CD14-positive monocyte (primary cell): Measurements from ENCODE around the gene OTC. TPM values are rescaled to one million over a fixed set of nuclear protein-coding genes. Genes with fewer than 3 reads are reported as not detected.

Experiments used
- DNase-seq, 3 donors: peaks; one replicate each; pipeline ENCODE4 v3.0.0-alpha.2; 2011 to 2022
- H2AFZ ChIP-seq: 2 replicates; pipeline ENCODE4 v1.6.0; 2012; ENCODE audit warnings: mild to moderate bottlenecking, low read depth, low read length, inconsistent platforms; ENCODE audit not compliant: insufficient read depth, poor library complexity, severe bottlenecking
- H3K27ac ChIP-seq, 2 donors: 1 replicate in 1 of 2; 2 replicates in 1 of 2; pipeline ENCODE4 v1.5.1; 2012 to 2013; ENCODE audit warnings: low read length in 2 of 2, control low read depth in 1 of 2, inconsistent platforms in 1 of 2, low read depth in 1 of 2, mild to moderate bottlenecking in 1 of 2
- H3K27me3 ChIP-seq, 2 donors: one replicate each; pipeline versions ENCODE4 v1.6.0 to v1.6.1; 2011 to 2013; ENCODE audit warnings: low read length in 2 of 2; ENCODE audit not compliant: control insufficient read depth in 2 of 2, insufficient read depth in 2 of 2
- H3K36me3 ChIP-seq, 2 donors: replicated peaks in 1 of 2; 1 replicate in 1 of 2; 2 replicates in 1 of 2; pipeline versions ENCODE4 v1.5.1 to v1.6.1; 2012 to 2013; ENCODE audit warnings: low read length in 2 of 2, control low read depth in 1 of 2, inconsistent platforms in 1 of 2, mild to moderate bottlenecking in 1 of 2; ENCODE audit not compliant: insufficient read depth in 2 of 2, control insufficient read depth in 1 of 2
- H3K4me1 ChIP-seq, 2 donors: 1 replicate in 1 of 2; 2 replicates in 1 of 2; pipeline versions ENCODE4 v1.5.1 to v1.6.1; 2012 to 2013; ENCODE audit warnings: low read length in 2 of 2, control low read depth in 1 of 2, inconsistent platforms in 1 of 2, mild to moderate bottlenecking in 1 of 2, moderate library complexity in 1 of 2; ENCODE audit not compliant: insufficient read depth in 2 of 2, control insufficient read depth in 1 of 2
- H3K4me2 ChIP-seq: replicated peaks from 2 replicates; pipeline ENCODE3; 2012; ENCODE audit warnings: low read length, moderate library complexity, mild to moderate bottlenecking; ENCODE audit not compliant: poor library complexity, severe bottlenecking; ENCODE audit errors: extremely low read depth
- H3K4me3 ChIP-seq, 3 experiments: fragments of 200-600 bp in 1 of 3; sonication (generic) in 1 of 3; replicated peaks in 1 of 3; 1 replicate in 2 of 3; 2 replicates in 1 of 3; pipeline ENCODE4 v1.5.1; 2011 to 2013; ENCODE audit warnings: low read length in 3 of 3, mild to moderate bottlenecking in 3 of 3, control low read depth in 2 of 3, low read depth in 2 of 3, inconsistent platforms in 1 of 3, moderate library complexity in 1 of 3
- H3K79me2 ChIP-seq: 2 replicates; pipeline ENCODE4 v1.6.0; 2012; ENCODE audit warnings: mild to moderate bottlenecking, control low read depth, inconsistent platforms, low read length, moderate library complexity; ENCODE audit not compliant: insufficient read depth
- H3K9ac ChIP-seq: 2 replicates; pipeline ENCODE4 v1.6.0; 2017; ENCODE audit warnings: low read length, mild to moderate bottlenecking; ENCODE audit not compliant: insufficient read depth, poor library complexity, severe bottlenecking
- H3K9me3 ChIP-seq, 2 donors: replicated peaks in 1 of 2; 1 replicate in 1 of 2; 2 replicates in 1 of 2; pipeline versions ENCODE4 v1.5.1 to v1.6.1; 2012 to 2013; ENCODE audit warnings: low read length in 2 of 2, control low read depth in 1 of 2; ENCODE audit not compliant: control insufficient read depth in 1 of 2, insufficient read depth in 1 of 2
- H4K20me1 ChIP-seq: 2 replicates; pipeline ENCODE4 v1.6.0; 2012; ENCODE audit warnings: mild to moderate bottlenecking, low read length, control low read depth, moderate library complexity; ENCODE audit not compliant: insufficient read depth
- H3K27ac Mint-ChIP-seq, 7 donors: one replicate each; pipeline ENCODE4 v1.8.0; 2020; ENCODE audit warnings: mild to moderate bottlenecking in 7 of 7, mixed read lengths in 7 of 7, moderate library complexity in 6 of 7, inconsistent platforms in 2 of 7
- H3K27me3 Mint-ChIP-seq, 3 donors: one replicate each; pipeline ENCODE4 v1.8.0; 2021 to 2022; ENCODE audit warnings: low read depth in 3 of 3, mild to moderate bottlenecking in 3 of 3, mixed read lengths in 3 of 3, moderate library complexity in 3 of 3, inconsistent platforms in 1 of 3
- H3K36me3 Mint-ChIP-seq, 2 donors: one replicate each; pipeline ENCODE4 v1.8.0; 2020; ENCODE audit warnings: mixed read lengths in 2 of 2, inconsistent platforms in 1 of 2, mild to moderate bottlenecking in 1 of 2
- H3K4me1 Mint-ChIP-seq: one replicate; pipeline ENCODE4 v1.8.0; 2020; ENCODE audit warnings: mild to moderate bottlenecking, mixed read lengths
- H3K4me3 Mint-ChIP-seq, 2 donors: one replicate each; pipeline ENCODE4 v1.8.0; 2020; ENCODE audit warnings: mild to moderate bottlenecking in 2 of 2, mixed read lengths in 2 of 2, moderate library complexity in 1 of 2
- H3K9me3 Mint-ChIP-seq, 7 donors: one replicate each; pipeline ENCODE4 v1.8.0; 2020 to 2022; ENCODE audit warnings: mixed read lengths in 7 of 7, mild to moderate bottlenecking in 6 of 7, moderate library complexity in 6 of 7, inconsistent platforms in 2 of 7
- WGBS: methylation state at CpG from one replicate; pipeline ENCODE4 v1.1.5; 2013; ENCODE audit warnings: missing lambda C conversion rate; ENCODE audit not compliant: insufficient coverage; 5-methylcytosine and 5-hydroxymethylcytosine counted together
- intact Hi-C, 2 donors: fragments of 100-400 bp; cut with micrococcal nuclease; formaldehyde crosslinking; loops; one replicate each; pipeline versions ENCODE4 v1.15.0 to v1.15.1; 2023
- polyA plus RNA-seq, 3 donors: library from polyadenylated mRNA; depleted of rRNA in 1 of 3; unstranded in 2 of 3; stranded (reverse) in 1 of 3; fragments of 300-500 nt in 2 of 3; fragments of >200 nt in 1 of 3; fragmentation: Illumina TruSeq in 2 of 3; gene quantifications; 1 replicate in 2 of 3; 2 replicates in 1 of 3; pipeline ENCODE4 v1.2.3, GENCODE V29; 2012 to 2021
- TF ChIP-seq, protein P1 (sequence below): fragments of 200-600 bp; IDR thresholded peaks from one replicate; pipeline ENCODE4 v1.8.0; 2022; ENCODE audit warnings: antibody characterized with exemption, mild to moderate bottlenecking

OTC gene
- polyA plus RNA-seq, 3 donors: not detected

GRCh38 chrX:38305971-38306370, 46.4 kb upstream of the OTC start:
- TF ChIP-seq, protein P1, sequence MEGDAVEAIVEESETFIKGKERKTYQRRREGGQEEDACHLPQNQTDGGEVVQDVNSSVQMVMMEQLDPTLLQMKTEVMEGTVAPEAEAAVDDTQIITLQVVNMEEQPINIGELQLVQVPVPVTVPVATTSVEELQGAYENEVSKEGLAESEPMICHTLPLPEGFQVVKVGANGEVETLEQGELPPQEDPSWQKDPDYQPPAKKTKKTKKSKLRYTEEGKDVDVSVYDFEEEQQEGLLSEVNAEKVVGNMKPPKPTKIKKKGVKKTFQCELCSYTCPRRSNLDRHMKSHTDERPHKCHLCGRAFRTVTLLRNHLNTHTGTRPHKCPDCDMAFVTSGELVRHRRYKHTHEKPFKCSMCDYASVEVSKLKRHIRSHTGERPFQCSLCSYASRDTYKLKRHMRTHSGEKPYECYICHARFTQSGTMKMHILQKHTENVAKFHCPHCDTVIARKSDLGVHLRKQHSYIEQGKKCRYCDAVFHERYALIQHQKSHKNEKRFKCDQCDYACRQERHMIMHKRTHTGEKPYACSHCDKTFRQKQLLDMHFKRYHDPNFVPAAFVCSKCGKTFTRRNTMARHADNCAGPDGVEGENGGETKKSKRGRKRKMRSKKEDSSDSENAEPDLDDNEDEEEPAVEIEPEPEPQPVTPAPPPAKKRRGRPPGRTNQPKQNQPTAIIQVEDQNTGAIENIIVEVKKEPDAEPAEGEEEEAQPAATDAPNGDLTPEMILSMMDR: no peak
- H3K27ac Mint-ChIP-seq: no peak overlapping the region
- Histone ChIP-seq H3K4me3 (no peak overlapping the region), H3K9me3 (no peaks in the 10 kb centered on the region), H3K27ac (no peak overlapping the region), H3K27me3 (no peaks in the 10 kb centered on the region), H3K36me3 (peaks cover 0 to 23% of the 10 kb centered on the region in 2 donors), H4K20me1 (no peaks in the 10 kb centered on the region), H3K4me1 (no peaks in the 10 kb centered on the region), H3K4me2 (no peak overlapping the region), H2AFZ (no peak overlapping the region), H3K79me2 (no peaks in the 10 kb centered on the region), H3K9ac (no peak overlapping the region)
- H3K4me1 Mint-ChIP-seq: no peaks in the 10 kb centered on the region
- no peak for DNase-seq
- H3K27me3 Mint-ChIP-seq: peaks cover 0 to 2% (median 0%) of the 10 kb centered on the region in 3 donors
- intact Hi-C loops: no loop called here
- H3K36me3 Mint-ChIP-seq: peaks cover 12 to 14% of the 10 kb centered on the region in 2 donors
- H3K9me3 Mint-ChIP-seq: no peaks in the 10 kb centered on the region
- no peak overlapping the region for H3K4me3 Mint-ChIP-seq
- WGBS: no CpG with 5 or more reads among the region's 3 CpGs

GRCh38 chrX:38311743-38312142, 40.7 kb upstream of the OTC start:
- TF ChIP-seq, protein P1: no peak
- Histone ChIP-seq H3K36me3 (peaks cover 8 to 28% of the 10 kb centered on the region in 2 donors), H3K4me2 (no peak overlapping the region), H3K79me2 (no peaks in the 10 kb centered on the region), H2AFZ (no peak overlapping the region), H3K27ac (no peak overlapping the region), H3K9me3 (no peaks in the 10 kb centered on the region), H3K9ac (no peak overlapping the region), H3K27me3 (no peaks in the 10 kb centered on the region), H3K4me3 (no peak overlapping the region), H3K4me1 (no peaks in the 10 kb centered on the region), H4K20me1 (no peaks in the 10 kb centered on the region)
- intact Hi-C loops: no loop called here
- no peaks in the 10 kb centered on the region for H3K9me3 Mint-ChIP-seq
- peaks cover 26 to 28% of the 10 kb centered on the region in 2 donors for H3K36me3 Mint-ChIP-seq
- no peak overlapping the region for H3K4me3 Mint-ChIP-seq
- DNase-seq: no peak
- no peak overlapping the region for H3K27ac Mint-ChIP-seq
- no CpG with 5 or more reads among the region's 2 CpGs for WGBS
- peaks cover 0 to 6% (median 1%) of the 10 kb centered on the region in 3 donors for H3K27me3 Mint-ChIP-seq
- no peaks in the 10 kb centered on the region for H3K4me1 Mint-ChIP-seq
